Astrocyte (in vitro differentiated cells and primary cell): ENCODE data around the gene HAPSTR1.

Experiments
- CTCF ChIP-seq: IDR thresholded peaks from 2 replicates; pipeline ENCODE4 v1.5.1; 2011; ENCODE audit warnings: low read depth, mild to moderate bottlenecking, inconsistent platforms, low read length, moderate library complexity; ENCODE audit not compliant: insufficient read depth
- EZH2 ChIP-seq: IDR thresholded peaks from 2 replicates; pipeline ENCODE4 v1.6.1; 2012; ENCODE audit warnings: mild to moderate bottlenecking, low read length, inconsistent platforms; ENCODE audit not compliant: insufficient read depth

DNA sequence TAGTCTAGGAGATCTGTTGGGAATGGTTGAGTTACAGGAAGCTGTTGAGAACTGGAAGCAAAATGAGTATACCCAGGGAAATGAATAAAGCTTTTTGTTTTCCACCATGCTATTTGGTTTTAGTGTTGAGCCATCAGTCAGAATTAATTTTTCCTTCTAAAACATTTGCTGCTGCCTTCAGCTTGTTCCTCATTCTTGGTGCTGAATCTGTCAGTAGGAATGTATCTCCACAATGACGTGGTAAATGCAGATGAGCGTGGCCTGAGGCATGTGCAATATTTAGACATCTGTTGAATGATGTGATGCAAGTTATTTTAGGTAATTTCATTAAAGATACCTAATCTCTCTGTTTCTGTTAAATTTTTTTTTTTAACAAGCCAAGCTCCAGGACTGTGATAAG is 10.9 kb downstream of the HAPSTR1 start:
- TF ChIP-seq CTCF = no peak
- TF ChIP-seq EZH2 = no peak
